ENCODE results near the gene TMEM179B. TPM values are rescaled to one million over a fixed set of nuclear protein-coding genes. Genes with fewer than 3 reads are reported as not detected.
"Not testable (repeated sequence)": the region's sequence is repeated elsewhere in the genome, so short reads cannot be mapped to it uniquely, and the experiment has no call there.

The TMEM179B gene
- total RNA-seq, 4 donors from 2014 or later, result 62.9 to 82.6 (median 81.0) TPM

GRCh38 chr11:62811659-62812058 lies 24.5 kb downstream of the TMEM179B start:
- intact Hi-C loops (cut with DNase I; ENCODE audit: low total_unique reads), result no loop called here
- DNase-seq (ENCODE audit: low spot score in 2 of 2), result no peak
- TF ChIP-seq CTCF (IDR thresholded peaks at IDR 0.05) (no peak), POLR2A (IDR thresholded peaks at IDR 0.05) (no peak)
- WGBS, 2 donors, result 80 to 83% methylated on average over 2 of the region's 2 CpGs
- H3K4me3 ChIP-seq (ENCODE audit: low read depth, poor library complexity, severe bottlenecking), result no peak overlapping the region

GRCh38 chr11:62816557-62816956 lies 29.4 kb downstream of the TMEM179B start:
- TF ChIP-seq CTCF (IDR thresholded peaks at IDR 0.05), result no peak
- TF ChIP-seq POLR2A (IDR thresholded peaks at IDR 0.05), result no peak
- H3K4me3 ChIP-seq (ENCODE audit: low read depth, poor library complexity, severe bottlenecking), result no peak overlapping the region
- no peak for DNase-seq (ENCODE audit: low spot score in 2 of 2)
- 75 to 84% methylated on average over 8 of the region's 8 CpGs for WGBS, 2 donors
- intact Hi-C loops (cut with DNase I; ENCODE audit: low total_unique reads), result no loop called here

- intact Hi-C loops (cut with DNase I; ENCODE audit: low total_unique reads), result no loop called here
- 84 to 90% methylated on average over 4 of the region's 4 CpGs for WGBS, 2 donors
- no peak overlapping the region for H3K4me3 ChIP-seq (ENCODE audit: low read depth, poor library complexity, severe bottlenecking)
- TF ChIP-seq CTCF (IDR thresholded peaks at IDR 0.05), result no peak
- TF ChIP-seq POLR2A (IDR thresholded peaks at IDR 0.05), result no peak
- no peak for DNase-seq (ENCODE audit: low spot score in 2 of 2)
Measured at GRCh38 chr11:62817129-62817528, 29.9 kb downstream of the TMEM179B start.

- no peak for TF ChIP-seq CTCF (IDR thresholded peaks at IDR 0.05)
- no peak for TF ChIP-seq POLR2A (IDR thresholded peaks at IDR 0.05)
- no peak for DNase-seq (ENCODE audit: low spot score in 2 of 2)
- no peak overlapping the region for H3K4me3 ChIP-seq (ENCODE audit: low read depth, poor library complexity, severe bottlenecking)
- intact Hi-C loops (cut with DNase I; ENCODE audit: low total_unique reads), result no loop called here
- 90 to 100% methylated on average over 3 of the region's 3 CpGs for WGBS, 2 donors
Measured at GRCh38 chr11:62823677-62824076, 36.5 kb downstream of the TMEM179B start.

GRCh38 chr11:62828130-62828529 lies 40.9 kb downstream of the TMEM179B start:
- intact Hi-C loops (cut with DNase I; ENCODE audit: low total_unique reads); DNase-seq (ENCODE audit: low spot score in 2 of 2); H3K4me3 ChIP-seq (ENCODE audit: low read depth, poor library complexity, severe bottlenecking): not testable (repeated sequence)
- 92 to 97% methylated on average over 8 of the region's 8 CpGs for WGBS, 2 donors

- TF ChIP-seq CTCF (IDR thresholded peaks at IDR 0.05), result no peak
- TF ChIP-seq POLR2A (IDR thresholded peaks at IDR 0.05), result no peak
- 0% methylated on average over 33 of the region's 33 CpGs for WGBS, 2 donors
- DNase-seq (ENCODE audit: low spot score in 2 of 2), result no peak
- intact Hi-C loops (cut with DNase I; ENCODE audit: low total_unique reads), result no loop called here
- peak overlapping the region; percentile 88 for H3K4me3 ChIP-seq (ENCODE audit: low read depth, poor library complexity, severe bottlenecking)
Measured at GRCh38 chr11:62830904-62831519, 43.8 kb downstream of the TMEM179B start.

Measured in lower leg skin (tissue), 4 donors.